Activated CD4-positive, alpha-beta T cell treated with anti-CD3 and anti-CD28 coated beads, Interleukin-10, Interleukin-2, amounts not matched to agents 100 ng/mL and 50 ng/mL, durations not matched to agents 16 hours and 8 hours (primary cell): ENCODE data around the gene ZC3HAV1L.
"Not testable (repeated sequence)": the region's sequence is repeated elsewhere in the genome, so short reads cannot be mapped to it uniquely, and the experiment has no call there.

Experiments
- DNase-seq: peaks from one replicate; pipeline ENCODE4 v3.0.0-alpha.2; 2020

ZC3HAV1L gene

DNA sequence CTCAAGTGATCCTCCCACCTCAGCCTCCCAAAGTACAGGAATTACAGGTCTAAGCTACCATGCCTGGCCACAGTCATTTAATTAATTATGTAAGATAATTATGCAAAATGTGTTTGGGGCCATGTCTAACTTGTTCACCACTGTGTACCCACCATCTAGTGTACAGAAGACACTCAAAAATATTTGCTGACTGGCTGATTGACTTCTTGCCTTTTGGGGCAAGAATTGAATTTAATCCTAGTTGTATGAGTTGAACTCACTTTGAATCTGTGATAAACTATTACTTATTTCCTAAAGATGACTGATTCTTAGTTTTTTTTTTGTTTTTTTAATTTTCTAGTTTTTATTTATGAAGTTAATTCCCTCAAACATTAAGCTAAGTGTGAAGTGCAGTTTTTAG lies 15.8 kb upstream of the ZC3HAV1L start:
- DNase-seq: no peak

DNA sequence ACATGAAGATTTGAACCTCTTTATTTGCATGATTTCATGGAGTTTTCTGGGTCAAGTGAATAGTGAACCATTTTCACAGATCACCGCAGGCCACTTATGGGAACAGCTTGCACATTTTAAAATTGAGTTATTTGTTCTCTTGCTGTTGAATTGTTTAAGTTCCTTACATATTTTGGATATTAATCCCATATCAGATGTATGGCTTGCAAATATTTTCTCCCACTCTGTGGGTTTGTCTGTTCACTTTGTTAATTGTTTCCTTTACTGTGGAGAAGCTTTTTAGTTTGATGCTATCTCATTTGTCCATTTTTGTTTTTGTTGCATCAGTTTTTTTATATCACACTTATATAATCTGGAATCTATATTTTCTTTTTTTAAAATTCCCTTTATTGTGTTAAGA lies 14.1 kb upstream of the ZC3HAV1L start:
- DNase-seq: no peak

DNA sequence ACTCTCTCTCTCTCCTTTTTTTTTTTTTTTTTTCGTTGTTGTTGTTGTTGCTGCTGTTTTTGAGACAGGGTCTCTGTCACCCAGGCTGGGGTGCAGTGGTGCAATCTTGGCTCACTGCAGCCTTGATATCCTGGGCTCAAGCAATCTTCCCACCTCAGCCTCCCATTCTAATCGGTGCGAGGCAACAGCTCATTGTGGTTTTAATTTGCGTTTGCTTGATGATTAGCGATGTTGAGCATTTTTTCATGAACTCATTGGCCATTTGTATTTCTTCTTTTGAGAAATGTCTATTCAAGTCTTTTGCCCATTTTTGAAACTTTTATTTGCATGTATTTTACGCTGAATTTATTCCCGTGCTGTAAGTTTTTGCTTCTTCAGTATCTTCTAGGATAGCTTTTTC lies 13.3 kb upstream of the ZC3HAV1L start:
- no peak for DNase-seq

DNA sequence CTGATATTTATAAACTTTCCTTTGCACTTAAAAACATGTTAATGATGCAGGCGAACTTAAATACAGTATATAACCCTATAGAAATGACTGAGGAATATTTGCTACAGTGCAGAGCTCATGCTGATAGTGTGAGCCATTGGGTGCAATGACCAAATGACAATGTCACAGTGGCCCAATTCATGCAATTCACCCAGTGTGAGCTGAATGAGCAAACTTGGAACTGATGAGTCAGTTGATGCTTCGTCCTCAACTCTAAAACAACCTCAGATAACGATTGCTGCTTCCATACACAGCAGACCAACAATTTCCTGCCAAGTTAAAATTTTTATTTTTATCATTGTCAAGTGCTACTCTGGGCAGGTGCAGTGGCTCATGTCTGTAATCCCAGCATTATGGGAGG lies 12.1 kb upstream of the ZC3HAV1L start:
- peak; percentile 86 for DNase-seq

DNA sequence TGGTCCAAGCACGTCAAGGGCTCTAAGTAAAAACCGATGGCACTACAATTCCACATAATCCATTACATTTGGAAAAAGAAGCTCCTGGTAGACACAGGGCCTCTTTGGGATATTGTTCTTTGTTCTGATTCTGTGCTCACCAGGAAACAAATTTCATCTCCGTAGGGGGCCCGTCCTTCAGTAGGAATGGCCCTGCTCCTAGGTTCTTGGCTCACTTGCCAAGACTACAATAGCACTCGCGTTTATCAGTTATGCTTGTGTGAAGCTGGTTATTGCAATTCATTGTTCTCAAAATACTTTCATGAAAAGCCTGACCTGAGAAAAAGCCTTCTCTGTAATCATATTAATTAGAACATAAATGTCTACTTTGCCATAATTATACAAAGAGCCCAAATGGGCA lies 10.3 kb upstream of the ZC3HAV1L start:
- no peak for DNase-seq

DNA sequence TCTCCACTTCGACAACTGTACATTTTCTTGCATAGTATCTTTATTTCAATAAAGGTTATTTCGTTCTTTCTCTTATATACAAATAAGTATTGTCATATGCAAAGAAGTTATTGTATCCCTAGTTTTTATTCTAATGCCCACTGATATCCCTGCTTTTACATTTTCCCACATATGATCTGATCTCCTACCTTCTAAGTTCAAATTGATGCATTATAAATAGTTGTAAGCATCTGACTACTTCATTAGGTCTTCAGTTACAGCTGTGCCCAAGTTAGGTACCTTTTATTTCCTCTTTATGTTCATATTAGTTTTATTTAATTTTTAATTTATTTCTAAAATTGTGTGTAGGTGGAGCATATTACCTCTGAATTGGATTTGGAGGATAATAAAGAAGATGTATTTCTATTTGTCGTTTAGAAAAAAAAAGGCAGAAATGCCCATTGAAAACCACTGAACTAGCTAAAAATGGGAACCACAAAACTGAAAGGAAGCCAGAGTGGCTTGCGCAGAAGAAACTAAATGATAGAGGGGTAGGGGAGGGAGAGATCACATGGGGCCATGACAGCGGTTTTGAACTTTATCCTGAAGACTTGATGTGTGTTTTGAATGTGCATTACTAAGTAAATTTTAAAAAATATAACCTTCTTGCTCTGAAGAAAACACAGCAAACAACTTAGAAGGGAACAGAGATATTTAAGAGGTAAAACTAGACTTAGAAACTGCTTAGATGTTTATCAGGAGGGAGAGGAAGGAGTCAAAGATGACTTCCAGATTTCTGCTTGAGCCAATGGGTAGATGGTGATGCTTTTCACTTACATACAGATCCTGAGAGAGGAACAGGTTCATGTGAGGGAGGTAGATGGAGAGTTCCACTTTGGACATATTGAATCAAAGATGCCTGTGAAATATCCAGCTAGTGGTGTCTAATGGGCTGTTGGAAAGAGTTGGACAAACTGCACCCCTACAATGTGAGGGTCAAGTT lies 9.3 kb upstream of the ZC3HAV1L start:
- peak; percentile 66 for DNase-seq

DNA sequence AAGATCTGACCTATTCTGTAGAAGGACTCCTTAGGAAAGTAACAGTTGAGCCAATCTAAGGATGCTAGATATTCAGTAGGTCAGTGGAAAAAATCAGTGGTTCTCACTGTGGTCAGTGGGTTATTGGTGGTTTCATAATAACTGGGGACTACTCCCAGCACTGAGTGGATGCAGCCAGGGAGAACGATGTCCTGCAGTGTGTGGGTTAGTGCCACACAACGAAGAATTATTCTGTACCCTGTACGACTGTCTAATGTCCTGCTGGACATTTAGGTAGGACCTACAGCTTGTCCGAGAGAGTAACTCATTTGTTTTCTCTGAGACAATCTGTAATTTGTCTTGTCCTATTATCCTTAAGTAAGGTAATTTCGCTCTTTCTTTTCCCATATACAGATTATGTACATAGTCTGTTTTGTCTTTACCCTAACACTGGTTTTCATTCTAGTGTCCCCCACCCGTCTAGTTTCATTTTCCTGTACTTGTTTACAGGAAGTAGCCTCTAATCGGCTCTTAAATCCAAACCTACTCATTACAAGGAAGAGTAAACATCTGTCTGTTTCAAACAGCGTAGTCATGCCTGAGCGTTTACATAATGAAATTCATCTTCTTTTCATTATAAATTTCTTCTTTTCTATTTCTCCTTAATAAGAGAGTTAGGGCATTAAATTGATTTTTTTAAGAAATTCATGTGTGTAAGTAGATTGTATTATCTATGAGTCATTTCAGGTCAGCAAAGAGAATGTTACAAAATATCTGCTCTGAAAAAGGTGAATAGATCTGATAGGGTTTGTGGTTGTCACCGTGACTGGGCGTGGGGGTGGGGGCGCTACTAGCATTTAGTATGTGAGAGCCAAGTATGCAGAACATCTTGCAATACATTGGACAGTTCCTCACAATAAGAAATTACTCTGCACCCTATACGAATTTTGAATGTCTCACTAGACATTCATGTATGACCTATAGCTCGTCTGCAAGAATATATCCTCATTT lies 8.3 kb upstream of the ZC3HAV1L start:
- DNase-seq: peak; percentile 84

DNA sequence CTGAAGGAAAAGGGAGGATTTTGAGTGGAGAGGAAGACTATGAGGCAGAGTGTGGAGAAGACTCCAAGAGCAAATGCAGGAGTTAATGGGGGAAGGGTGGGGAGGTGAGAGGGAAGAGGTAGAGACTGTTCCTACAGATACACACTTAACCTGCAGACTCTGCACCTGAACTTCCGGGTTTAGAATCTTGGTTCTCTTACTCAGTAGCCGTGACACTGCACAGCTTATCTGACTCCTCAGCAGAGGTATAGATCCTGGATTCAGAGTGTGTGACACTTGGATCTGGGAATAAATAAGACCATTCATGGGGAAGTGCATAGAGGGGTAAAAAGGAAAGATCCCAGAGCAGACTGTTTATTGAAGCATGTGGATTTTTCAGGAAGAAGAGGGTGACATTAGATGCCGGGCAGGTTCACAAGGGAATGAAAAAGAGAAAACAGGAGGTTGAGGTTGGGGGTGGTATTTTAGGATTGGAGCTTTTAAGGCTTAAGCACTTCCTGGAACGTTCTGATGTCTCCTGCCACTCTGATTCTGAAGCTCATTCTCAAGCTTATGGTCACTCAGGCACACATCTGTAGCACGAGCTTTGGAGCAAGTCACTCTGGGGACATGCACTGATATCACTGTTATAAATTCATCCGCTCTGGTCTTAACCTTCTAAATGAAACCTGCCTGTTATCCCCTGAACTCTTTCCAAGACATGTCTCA lies 5.7 kb upstream of the ZC3HAV1L start:
- DNase-seq: no peak

DNA sequence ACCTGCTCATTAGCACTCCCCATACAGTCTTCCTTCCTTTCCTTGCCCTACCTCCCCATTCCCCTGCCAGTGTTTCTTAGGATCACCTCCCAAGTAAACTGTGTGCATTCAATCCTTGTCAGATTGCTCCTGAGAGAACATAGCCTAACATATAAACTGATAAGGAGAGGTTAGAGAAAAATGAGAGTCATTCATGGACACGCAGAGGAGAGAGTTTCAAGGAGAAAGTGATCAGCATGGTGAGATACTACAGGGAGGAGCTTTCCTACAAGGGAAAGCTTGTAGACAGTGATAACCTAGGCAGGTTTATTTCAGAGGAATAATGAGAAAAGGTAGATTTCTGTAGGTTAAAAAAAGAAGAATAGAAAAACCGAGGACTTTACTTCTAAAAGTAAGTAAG lies 2.8 kb upstream of the ZC3HAV1L start:
- no peak for DNase-seq

DNA sequence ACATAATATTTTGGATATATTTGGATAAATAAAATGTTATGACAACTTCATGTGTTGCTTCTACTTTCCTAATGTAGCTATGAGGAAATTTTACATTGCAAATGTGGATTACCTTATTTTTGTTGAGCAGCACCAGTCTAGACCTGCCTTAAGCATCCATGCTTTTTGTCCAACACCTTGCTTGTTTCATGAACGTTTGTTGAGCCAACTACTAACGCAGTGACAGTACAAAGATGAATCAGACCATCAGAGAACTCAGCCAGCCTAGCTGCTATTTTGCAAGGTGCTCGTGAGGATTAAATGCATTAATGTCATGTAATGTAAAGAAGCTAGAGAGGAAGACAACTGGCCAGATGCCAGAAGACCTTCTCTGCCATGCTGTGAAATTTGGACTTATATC lies 1.1 kb upstream of the ZC3HAV1L start:
- no peak for DNase-seq

DNA sequence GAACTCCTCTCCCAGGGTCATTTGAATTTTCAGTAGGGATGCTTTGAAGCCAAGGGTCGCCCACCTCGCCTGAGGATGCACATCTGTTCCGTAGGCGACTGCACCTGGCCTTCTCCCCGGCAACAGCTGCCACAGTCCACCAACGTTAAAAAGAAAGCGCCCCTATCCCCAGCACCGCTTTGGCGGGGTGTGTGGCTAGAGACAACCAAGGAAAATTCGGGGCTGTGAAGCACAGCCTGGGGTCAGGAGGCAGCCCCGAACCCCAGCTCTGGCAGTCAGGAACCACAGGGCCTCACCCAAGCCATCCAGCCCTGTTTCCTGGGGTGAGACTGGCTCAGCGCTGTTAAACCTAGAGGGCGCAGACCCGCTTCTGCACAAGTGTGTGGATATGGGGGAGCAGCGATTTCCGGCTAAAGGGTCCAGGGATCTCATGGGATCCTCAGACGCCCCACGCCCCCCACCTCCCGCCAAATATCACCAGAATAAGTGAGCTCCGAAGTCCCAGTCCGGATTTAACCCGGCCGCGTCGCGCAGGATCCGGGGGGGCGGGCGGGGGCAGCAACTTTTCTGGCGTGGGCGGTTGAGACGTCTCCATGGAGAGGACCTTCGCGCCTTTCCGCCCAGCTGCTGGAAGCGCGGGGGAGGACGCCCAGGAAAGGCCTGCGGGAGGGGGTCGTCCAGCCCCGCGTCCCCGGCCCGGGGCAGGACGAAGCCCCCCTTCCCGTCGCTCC lies 822 bp downstream of the ZC3HAV1L start:
- DNase-seq: peak; percentile 49

DNA sequence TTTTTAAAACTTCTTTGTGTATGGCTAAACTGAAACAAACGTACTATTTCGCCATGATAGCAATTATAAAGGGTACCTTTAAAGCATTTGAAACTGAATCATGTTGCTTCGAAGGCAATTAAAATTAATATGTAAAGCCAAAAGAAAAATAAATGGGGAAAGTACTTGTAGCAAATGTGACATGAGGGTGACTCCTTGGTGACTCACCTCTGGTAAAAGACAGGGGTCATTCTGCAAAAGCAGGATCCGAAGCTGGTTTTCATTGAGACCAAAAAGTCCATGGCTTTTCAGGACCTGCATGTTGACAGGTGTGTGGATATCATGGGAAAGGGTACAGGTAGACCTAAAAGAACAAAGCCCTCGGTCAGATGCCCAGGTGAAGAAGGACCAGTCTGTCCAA lies 1.5 kb downstream of the ZC3HAV1L start:
- DNase-seq: no peak

DNA sequence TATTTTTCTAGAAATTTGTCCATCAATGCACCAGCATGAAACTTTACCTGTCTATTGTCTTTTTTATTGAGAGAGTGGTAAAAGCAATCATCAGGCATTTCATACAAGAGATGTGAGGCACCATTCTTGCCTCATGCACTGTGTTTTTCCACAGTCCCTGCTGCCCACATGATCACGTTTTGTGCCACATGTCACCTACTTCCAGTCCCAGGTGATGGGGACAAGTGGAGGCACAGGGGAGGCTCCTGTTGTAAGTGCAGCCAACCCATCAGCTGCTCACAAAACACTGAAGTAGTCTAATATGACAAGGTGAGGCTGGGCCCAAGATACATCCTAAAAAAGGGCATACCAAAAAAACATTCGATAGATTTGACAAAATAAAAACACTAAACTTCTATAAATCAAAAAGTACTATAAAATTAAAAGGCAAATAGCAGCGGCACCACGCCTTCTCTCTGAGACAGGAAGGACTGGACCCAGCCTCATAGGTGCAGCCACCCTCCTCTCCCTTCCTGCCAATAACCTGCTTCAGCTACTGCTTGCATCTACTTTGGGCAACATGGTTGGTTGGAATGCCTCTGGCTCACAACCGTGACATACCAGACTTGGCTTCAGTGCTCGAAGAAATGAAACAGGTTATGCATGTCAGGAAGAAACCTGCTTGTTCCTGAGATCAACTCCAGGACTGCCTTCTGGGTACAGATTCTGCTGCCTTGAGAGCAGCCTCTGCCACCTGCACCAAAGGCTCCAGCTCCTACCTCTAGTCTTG lies 2.3 kb downstream of the ZC3HAV1L start:
- DNase-seq: no peak

DNA sequence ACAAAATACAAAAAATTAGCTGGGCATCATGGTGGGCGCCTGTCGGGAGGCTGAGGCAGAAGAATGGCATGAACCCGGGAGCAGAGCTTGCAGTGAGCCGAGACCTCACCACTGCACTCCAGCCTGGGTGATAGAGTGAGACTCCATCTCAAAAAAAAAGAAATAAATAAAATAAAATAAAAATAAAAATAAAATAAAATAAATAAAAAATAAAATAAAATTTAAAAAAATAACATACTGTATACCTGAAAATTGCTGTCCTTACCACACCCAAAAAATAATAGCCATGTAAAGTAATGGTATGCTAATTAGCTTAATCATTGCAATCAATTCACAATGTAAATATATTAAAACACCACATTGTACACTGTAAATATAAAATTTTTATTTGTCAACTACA lies 3.4 kb downstream of the ZC3HAV1L start:
- DNase-seq: no peak

DNA sequence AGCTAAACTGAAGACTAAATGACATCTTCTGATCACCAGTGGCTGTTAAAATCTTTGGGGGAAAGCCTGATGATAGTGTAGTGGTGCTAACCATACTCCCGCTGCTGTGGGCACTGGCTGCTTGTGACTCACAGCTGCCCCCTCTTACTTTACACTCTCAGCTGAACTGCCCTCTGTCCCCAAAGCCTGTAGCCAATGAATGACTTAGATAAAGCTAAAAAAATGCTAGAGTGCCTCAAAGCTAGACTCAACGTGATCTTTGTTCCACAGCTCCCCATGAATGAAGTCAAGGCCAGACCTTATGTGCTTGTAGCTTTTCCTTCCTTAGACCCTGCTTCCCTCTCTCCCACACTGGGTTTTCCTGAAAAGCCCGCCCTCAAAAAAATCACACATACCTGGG lies 6.5 kb downstream of the ZC3HAV1L start:
- no peak for DNase-seq

DNA sequence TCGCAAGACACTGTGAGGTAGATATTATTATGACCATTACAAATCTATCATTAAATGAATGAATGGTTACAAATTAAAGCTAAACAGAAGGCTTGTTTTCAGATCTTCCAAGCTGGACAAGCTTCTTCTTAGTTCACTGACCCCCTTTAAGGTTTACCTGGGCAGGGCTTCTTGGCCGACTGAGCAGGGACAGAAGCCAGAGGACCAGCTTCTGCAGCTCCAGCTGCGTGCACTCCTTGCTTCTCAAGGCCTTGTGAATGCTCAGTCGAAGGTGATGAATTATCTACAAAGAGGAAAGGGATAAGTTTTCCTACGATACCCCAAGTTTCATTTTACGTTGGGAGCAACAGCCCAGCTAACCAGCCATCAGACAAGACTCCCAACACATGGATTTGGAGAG lies 9.3 kb downstream of the ZC3HAV1L start:
- DNase-seq: no peak

DNA sequence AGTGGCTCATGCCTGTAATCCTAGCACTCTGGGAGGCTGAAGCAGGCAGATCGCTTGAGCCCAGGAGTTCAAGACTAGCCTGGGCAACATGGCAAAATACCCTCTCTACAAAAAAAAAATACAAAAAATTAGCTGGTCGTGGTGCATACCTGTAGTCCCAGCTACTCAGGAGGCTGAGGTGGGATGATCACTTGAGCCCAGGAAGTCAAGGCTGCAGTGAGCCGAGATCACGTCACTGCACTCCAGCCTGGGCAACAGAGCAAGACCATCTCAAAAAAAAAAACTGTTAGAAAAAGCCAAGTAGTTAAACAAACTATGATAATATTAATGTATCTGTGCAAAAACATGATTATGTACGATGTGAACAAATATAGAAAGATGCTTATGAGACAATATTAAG lies 10.0 kb downstream of the ZC3HAV1L start:
- DNase-seq: not testable (repeated sequence)

DNA sequence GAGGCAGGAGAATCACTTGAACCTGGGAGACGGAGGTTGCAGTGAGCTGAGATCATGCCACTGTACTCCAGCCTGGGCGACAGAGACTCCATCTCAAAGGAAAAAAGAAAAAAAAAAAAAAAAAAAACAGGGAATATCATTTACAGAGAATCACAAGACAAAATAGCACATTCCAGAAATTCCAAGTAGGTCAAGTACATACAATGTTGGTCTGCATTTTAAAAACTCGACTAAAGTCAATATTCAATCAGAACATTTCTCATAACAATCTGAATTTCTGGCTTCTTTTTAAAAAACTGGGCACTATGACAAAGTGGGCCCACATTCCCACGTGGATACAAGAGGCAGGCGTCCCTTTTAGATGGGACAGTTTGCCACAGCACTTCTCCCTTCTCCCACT lies 12.8 kb downstream of the ZC3HAV1L start:
- no peak for DNase-seq

DNA sequence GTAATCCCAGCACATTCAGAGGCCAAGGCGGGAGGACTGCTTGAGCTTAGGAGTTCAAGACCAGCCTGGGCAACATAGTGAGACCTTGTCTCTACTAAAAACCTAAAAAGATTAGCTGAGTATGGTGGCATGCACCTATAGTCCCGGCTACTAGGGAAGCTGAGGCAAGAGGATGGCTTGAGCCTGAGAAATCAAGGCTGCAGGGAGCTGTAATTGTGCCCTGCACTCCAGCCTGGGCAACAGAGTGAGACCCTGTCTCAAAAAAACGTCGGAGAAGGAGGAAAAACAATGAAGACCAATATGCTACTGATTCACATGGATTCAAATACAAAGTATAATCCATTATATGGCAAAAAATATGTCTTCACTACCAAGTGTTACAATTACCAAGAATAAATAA lies 13.6 kb downstream of the ZC3HAV1L start:
- DNase-seq: no peak

DNA sequence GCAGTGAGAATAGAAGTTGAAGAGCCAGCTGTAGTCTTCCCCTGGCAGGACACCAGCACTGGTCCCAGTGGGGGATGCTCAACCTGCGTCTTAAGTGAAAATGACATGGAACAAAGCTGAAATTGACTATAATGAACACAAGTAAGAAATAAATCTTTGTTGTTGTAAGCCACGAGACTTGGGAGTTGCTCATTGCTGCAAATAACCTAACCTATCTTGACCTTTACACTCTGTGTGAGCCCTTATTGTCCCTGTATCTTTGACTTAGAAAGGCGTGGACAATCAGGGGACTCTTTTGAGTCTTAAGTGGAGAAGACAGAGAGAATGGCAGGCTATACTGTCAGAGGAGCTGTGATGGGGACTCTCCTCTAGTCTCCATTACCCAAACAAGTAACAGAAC lies 16.9 kb downstream of the ZC3HAV1L start:
- DNase-seq: no peak

DNA sequence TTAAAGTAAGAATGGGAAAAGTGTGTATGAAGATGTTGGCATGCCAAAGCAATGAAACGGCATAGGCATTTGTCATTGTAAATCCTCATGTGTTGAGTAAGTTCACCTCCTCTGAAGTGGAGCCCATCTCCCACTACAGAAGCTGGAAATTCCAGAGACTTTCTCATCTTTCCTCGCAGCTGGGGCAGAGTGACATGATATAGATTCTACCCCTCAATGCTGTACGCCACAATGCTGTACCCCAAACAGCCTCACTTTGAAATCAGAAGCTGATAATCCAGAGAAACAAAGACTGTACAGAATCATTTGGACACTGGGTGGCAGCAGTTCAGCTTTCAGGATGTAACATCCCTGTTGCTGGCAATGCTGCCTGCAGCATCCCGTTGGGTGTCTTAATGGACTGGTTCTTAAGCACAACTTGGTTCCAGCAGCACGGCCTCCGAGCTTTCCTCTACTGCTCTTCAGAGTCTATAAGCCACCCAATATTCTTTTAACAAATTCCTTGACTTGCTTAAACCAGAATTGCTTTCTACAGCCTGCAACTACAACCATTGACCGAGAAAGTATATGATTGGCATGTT lies 18.8 kb downstream of the ZC3HAV1L start:
- DNase-seq: peak; percentile 76
